Measurements from ENCODE around the gene WIPF1. TPM values are rescaled to one million over a fixed set of nuclear protein-coding genes. Genes with fewer than 3 reads are reported as not detected.

WIPF1 gene
- polyA plus RNA-seq, 1 donor (not counting 4 experiments of a cell fraction or from before 2014, with no cell fraction given): 0.16 TPM

GRCh38 chr2:174580951-174581350 lies 16.7 kb downstream of the WIPF1 start:
- Histone ChIP-seq H3K27me3 (ENCODE audit: control insufficient read depth, extremely low read depth, insufficient read depth, low read length) (no peaks in the 10 kb centered on the region), H3K9me1 (ENCODE audit: control insufficient read depth, extremely low read depth, insufficient read depth, low read length) (no peaks in the 10 kb centered on the region), H3K79me2 (ENCODE audit: control insufficient read depth, insufficient read depth, low read length) (no peaks in the 10 kb centered on the region), H3K4me3 (ENCODE audit: control insufficient read depth in 2 of 3, extremely low read depth in 1 of 3, insufficient read depth in 2 of 3, low read depth in 1 of 3, low read length in 3 of 3) (no peak overlapping the region), H3K4me1 (ENCODE audit: control insufficient read depth, extremely low read depth, insufficient read depth, low read length) (no peaks in the 10 kb centered on the region), H2AFZ (ENCODE audit: control insufficient read depth, low read length) (no peak overlapping the region), H3K9ac (ENCODE audit: control insufficient read depth, extremely low read depth, insufficient read depth, low read length) (no peak overlapping the region), H3K36me3 (ENCODE audit: control insufficient read depth in 2 of 2, extremely low read depth in 1 of 2, insufficient read depth in 2 of 2, low read length in 2 of 2) (no peaks in the 10 kb centered on the region), H3K27ac (ENCODE audit: control insufficient read depth, insufficient read depth, low read length) (no peak overlapping the region), H4K20me1 (ENCODE audit: control insufficient read depth, extremely low read depth, insufficient read depth, low read length) (no peaks in the 10 kb centered on the region), H3K4me2 (ENCODE audit: control insufficient read depth, extremely low read depth, insufficient read depth, low read depth, low read length) (no peak overlapping the region), H3K9me3 (ENCODE audit: control insufficient read depth, low read depth, low read length) (no peaks in the 10 kb centered on the region)
- DNase-seq (ENCODE audit: low read depth, low spot score) (no peak), FAIRE-seq (no peak)
- TF ChIP-seq EZH2 (IDR thresholded peaks at IDR 0.05; ENCODE audit: low read length) (no peak), CTCF (optimal IDR thresholded peaks at IDR 0.05 in 1 of 3, IDR thresholded peaks at IDR 0.05 in 1 of 3, conservative IDR thresholded peaks at IDR 0.05 in 1 of 3; ENCODE audit: extremely low read depth in 1 of 3, insufficient read depth in 2 of 3, low read length in 3 of 3) (no peak)
- dilution Hi-C loops (cut with MboI; ENCODE audit: extremely low pct_ligation_motif_present, low sequenced_read_pairs): no loop called here

- no peak overlapping the region for H2AFZ ChIP-seq (ENCODE audit: control insufficient read depth, low read length)
- dilution Hi-C loops (cut with MboI; ENCODE audit: extremely low pct_ligation_motif_present, low sequenced_read_pairs): no loop called here
- no peak overlapping the region for H3K4me2 ChIP-seq (ENCODE audit: control insufficient read depth, extremely low read depth, insufficient read depth, low read depth, low read length)
- no peak for TF ChIP-seq EZH2 (IDR thresholded peaks at IDR 0.05; ENCODE audit: low read length)
- peak; percentile 29 to 62 (median 38) for TF ChIP-seq CTCF (optimal IDR thresholded peaks at IDR 0.05 in 1 of 3, IDR thresholded peaks at IDR 0.05 in 1 of 3, conservative IDR thresholded peaks at IDR 0.05 in 1 of 3; ENCODE audit: extremely low read depth in 1 of 3, insufficient read depth in 2 of 3, low read length in 3 of 3)
- H3K27me3 ChIP-seq (ENCODE audit: control insufficient read depth, extremely low read depth, insufficient read depth, low read length): no peaks in the 10 kb centered on the region
- H3K27ac ChIP-seq (ENCODE audit: control insufficient read depth, insufficient read depth, low read length): no peak overlapping the region
- FAIRE-seq (no peak), DNase-seq (ENCODE audit: low read depth, low spot score) (no peak)
- H3K9me1 ChIP-seq (ENCODE audit: control insufficient read depth, extremely low read depth, insufficient read depth, low read length): no peaks in the 10 kb centered on the region
- H3K4me3 ChIP-seq (ENCODE audit: control insufficient read depth in 2 of 3, extremely low read depth in 1 of 3, insufficient read depth in 2 of 3, low read depth in 1 of 3, low read length in 3 of 3): no peak overlapping the region
- H3K9me3 ChIP-seq (ENCODE audit: control insufficient read depth, low read depth, low read length): no peaks in the 10 kb centered on the region
- H3K79me2 ChIP-seq (ENCODE audit: control insufficient read depth, insufficient read depth, low read length): no peaks in the 10 kb centered on the region
- H3K9ac ChIP-seq (ENCODE audit: control insufficient read depth, extremely low read depth, insufficient read depth, low read length): no peak overlapping the region
- H3K36me3 ChIP-seq (ENCODE audit: control insufficient read depth in 2 of 2, extremely low read depth in 1 of 2, insufficient read depth in 2 of 2, low read length in 2 of 2): no peaks in the 10 kb centered on the region
- H3K4me1 ChIP-seq (ENCODE audit: control insufficient read depth, extremely low read depth, insufficient read depth, low read length): no peaks in the 10 kb centered on the region
- no peaks in the 10 kb centered on the region for H4K20me1 ChIP-seq (ENCODE audit: control insufficient read depth, extremely low read depth, insufficient read depth, low read length)
Measured at GRCh38 chr2:174577967-174578589, 19.5 kb downstream of the WIPF1 start.

Data from keratinocyte (primary cell).